B cell (primary cell): ENCODE results near the gene KLF16. TPM values are rescaled to one million over a fixed set of nuclear protein-coding genes. Genes with fewer than 3 reads are reported as not detected.

Experiments
- ATAC-seq: fragments of 200-7000 bp; cut with Tn5 transposase; one replicate; pipeline ENCODE4 v1.10.0; 2021; ENCODE audit warnings: low read depth, mild to moderate bottlenecking, moderate number of reproducible peaks, moderate library complexity
- CTCF ChIA-PET: fragments of 350-600 bp; sonication (Branson Sonifier 250); formaldehyde crosslinking; loops from one replicate; lab custom pipeline; 2021; ENCODE audit warnings: antibody characterized with exemption, inconsistent platforms; lab: Charles Lee
- POLR2A ChIA-PET: fragments of 350-600 bp; sonication (Branson Sonifier 250); formaldehyde crosslinking; loops from one replicate; lab custom pipeline; 2021; ENCODE audit warnings: antibody characterized with exemption; lab: Charles Lee
- DNase-seq: peaks from one replicate; pipeline ENCODE4 v3.0.0; 2013
- H2AFZ ChIP-seq: 2 replicates; pipeline ENCODE4 v1.6.1; 2012; ENCODE audit warnings: mild to moderate bottlenecking, low read depth, low read length; ENCODE audit not compliant: insufficient read depth, poor library complexity, severe bottlenecking
- H3K27ac ChIP-seq, 2 donors: 1 replicate in 1 of 2; 2 replicates in 1 of 2; pipeline ENCODE4 v1.5.1; 2012 to 2013; ENCODE audit warnings: low read length in 2 of 2, mild to moderate bottlenecking in 2 of 2, moderate library complexity in 1 of 2
- H3K27me3 ChIP-seq, 4 experiments: fragments of 200-600 bp in 1 of 4; sonication (generic) in 1 of 4; replicated peaks in 1 of 4; 1 replicate in 2 of 4; 2 replicates in 2 of 4; pipeline versions ENCODE4 v1.6.1 to v1.7.0; 2013 to 2016; ENCODE audit warnings: low read length in 3 of 4, mild to moderate bottlenecking in 2 of 4, mixed read lengths in 1 of 4, moderate library complexity in 1 of 4; ENCODE audit not compliant: insufficient read depth in 4 of 4, control insufficient read depth in 3 of 4; ENCODE audit errors: control extremely low read depth in 1 of 4
- H3K36me3 ChIP-seq, 2 experiments: replicated peaks in 1 of 2; 1 replicate in 1 of 2; 2 replicates in 1 of 2; pipeline versions ENCODE4 v1.6.1 to v1.7.1; 2013; ENCODE audit warnings: low read length in 1 of 2; ENCODE audit not compliant: insufficient read depth in 2 of 2, control insufficient read depth in 1 of 2; ENCODE audit errors: control extremely low read depth in 1 of 2, extremely low read depth in 1 of 2
- H3K4me1 ChIP-seq, 2 donors: fragments of 200-600 bp in 1 of 2; sonication (generic) in 1 of 2; 1 replicate in 1 of 2; 2 replicates in 1 of 2; pipeline versions ENCODE4 v1.5.1 to v1.6.1; 2013 to 2017; ENCODE audit warnings: low read length in 2 of 2; ENCODE audit not compliant: control insufficient read depth in 2 of 2, insufficient read depth in 2 of 2
- H3K4me2 ChIP-seq: replicated peaks from 2 replicates; pipeline ENCODE3; 2012; ENCODE audit warnings: mild to moderate bottlenecking, low read depth, low read length; ENCODE audit not compliant: poor library complexity, severe bottlenecking
- H3K4me3 ChIP-seq, 5 experiments: fragments of 200-600 bp in 1 of 5; sonication (generic) in 1 of 5; 1 replicate in 3 of 5; 2 replicates in 2 of 5; pipeline versions ENCODE4 v1.5.1 to v1.7.0; 2011 to 2016; ENCODE audit warnings: low read length in 4 of 5, mild to moderate bottlenecking in 4 of 5, low read depth in 2 of 5, control low read depth in 1 of 5, moderate library complexity in 1 of 5; ENCODE audit not compliant: insufficient read depth in 1 of 5; ENCODE audit errors: control extremely low read depth in 1 of 5, extremely low read depth in 1 of 5
- H3K79me2 ChIP-seq: fragments of 200-600 bp; sonication (generic); one replicate; pipeline ENCODE4 v1.6.0; 2016; ENCODE audit warnings: low read length; ENCODE audit not compliant: control insufficient read depth, insufficient read depth
- H3K9ac ChIP-seq: fragments of 200-600 bp; sonication (generic); 2 replicates; pipeline ENCODE4 v1.6.1; 2017; ENCODE audit warnings: mild to moderate bottlenecking, low read length, moderate library complexity
- H3K9me3 ChIP-seq, 3 donors: one replicate each; pipeline versions ENCODE4 v1.6.1 to v1.7.1; 2013; ENCODE audit warnings: low read length in 2 of 3; ENCODE audit not compliant: control insufficient read depth in 2 of 3, insufficient read depth in 1 of 3; ENCODE audit errors: control extremely low read depth in 1 of 3
- H4K20me1 ChIP-seq: 2 replicates; pipeline ENCODE4 v1.6.0; 2012; ENCODE audit warnings: mild to moderate bottlenecking, low read length; ENCODE audit not compliant: insufficient read depth, control insufficient read depth, poor library complexity, severe bottlenecking
- H3K27ac Mint-ChIP-seq: one replicate; pipeline ENCODE4 v1.8.0; 2021; ENCODE audit warnings: mixed read lengths
- H3K27me3 Mint-ChIP-seq: one replicate; pipeline ENCODE4 v1.8.0; 2021; ENCODE audit warnings: mixed read lengths
- H3K4me1 Mint-ChIP-seq: one replicate; pipeline ENCODE4 v1.8.0; 2021; ENCODE audit warnings: mixed read lengths
- H3K4me3 Mint-ChIP-seq: one replicate; pipeline ENCODE4 v1.8.0; 2021; ENCODE audit warnings: mixed read lengths
- H3K9me3 Mint-ChIP-seq: one replicate; pipeline ENCODE4 v1.8.0; 2022; ENCODE audit warnings: mixed read lengths; ENCODE audit not compliant: insufficient read depth
- EZH2 ChIP-seq: IDR thresholded peaks from 2 replicates; pipeline ENCODE4 v1.6.1; 2012; ENCODE audit warnings: borderline replicate concordance, low read depth, mild to moderate bottlenecking, moderate library complexity, low read length; ENCODE audit not compliant: insufficient read depth, poor library complexity, severe bottlenecking
- WGBS: methylation state at CpG from one replicate; pipeline ENCODE4 v1.1.5; 2013; ENCODE audit warnings: missing lambda C conversion rate; ENCODE audit not compliant: insufficient coverage; 5-methylcytosine and 5-hydroxymethylcytosine counted together
- intact Hi-C: fragments of 100-400 bp; cut with micrococcal nuclease; formaldehyde crosslinking; loops from one replicate; pipeline ENCODE4 v1.10.0; 2022
- polyA plus RNA-seq: library from polyadenylated mRNA; depleted of rRNA; stranded (reverse); fragments of >200 nt; gene quantifications from 2 replicates; pipeline ENCODE4 v1.2.3, GENCODE V29; 2012
- total RNA-seq, 2 donors: library from RNA; stranded (reverse); fragments of 120-200 nt in 1 of 2; gene quantifications; 1 replicate in 1 of 2; 2 replicates in 1 of 2; pipeline versions ENCODE4 v1.2.3 to v1.2.4, GENCODE V29; 2013 to 2022
- TF ChIP-seq, protein P1 (sequence below): fragments of 200-600 bp; IDR thresholded peaks from one replicate; pipeline ENCODE4 v1.8.0; 2022; ENCODE audit warnings: antibody characterized with exemption, mild to moderate bottlenecking

Gene KLF16
- total and polyA plus RNA-seq, 2 donors (not counting 1 experiment from before 2014, with no cell fraction given), result 29.7 to 49.0 TPM

DNA sequence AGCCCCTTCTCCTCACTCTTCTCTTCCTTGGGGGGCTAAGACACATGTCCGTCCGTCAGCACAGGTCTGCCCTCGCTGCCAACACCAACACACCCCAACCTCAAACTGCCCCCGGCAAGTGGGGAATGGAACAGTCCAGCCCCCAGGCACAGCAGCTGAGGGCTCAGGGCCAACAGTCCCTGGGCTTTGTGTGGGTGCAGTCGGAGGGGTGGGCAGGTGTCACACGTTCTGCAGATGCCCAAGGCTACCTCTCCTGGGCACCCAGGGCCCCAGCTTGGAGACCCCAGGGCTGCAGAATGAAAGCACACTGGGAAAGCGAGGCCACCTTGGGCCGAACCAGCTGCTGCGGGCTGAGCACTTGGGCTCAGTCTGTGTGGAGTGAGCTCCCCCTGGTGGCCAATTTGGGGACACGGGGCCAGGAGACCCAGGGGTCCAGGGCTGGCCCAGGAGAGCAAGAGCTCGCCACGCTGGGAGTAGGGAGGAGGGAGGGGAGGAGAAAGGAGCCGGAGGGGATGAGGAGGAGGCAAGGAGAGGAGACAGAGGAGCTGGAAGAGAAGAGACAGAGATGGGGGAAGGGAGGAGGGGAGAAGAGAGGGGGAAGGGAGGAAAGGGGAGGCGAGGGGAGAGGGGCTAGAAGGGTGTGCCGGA, 37.3 kb downstream of the KLF16 start:
- Mint-ChIP-seq H3K9me3 (no peaks in the 10 kb centered on the region), H3K4me3 (no peak overlapping the region), H3K27ac (no peak overlapping the region), H3K27me3 (no peaks in the 10 kb centered on the region), H3K4me1 (peaks cover 4% of the 10 kb centered on the region)
- peaks cover 0 to 10% of the 10 kb centered on the region in 2 donors for H3K4me1 ChIP-seq
- H3K9ac ChIP-seq, result no peak overlapping the region
- ATAC-seq (peak; percentile 93), DNase-seq (peak; percentile 84)
- peaks cover 69% of the 10 kb centered on the region for H3K79me2 ChIP-seq
- ChIA-PET CTCF (interaction anchor here (0.7 to 6.1 kb wide), 36 partner anchors 9 to 551 kb away, joined by 3 to 57 read pairs (median 4); partner anchors contain the start of genes ATP8B3, FAM174C and MBD3), POLR2A (interaction anchor here (0.6 to 0.8 kb wide), 7 partner anchors 15 to 1794 kb away, joined by 3 to 9 read pairs (median 6); partner anchors contain the start of gene MBD3)
- peaks cover 90% of the 10 kb centered on the region for H4K20me1 ChIP-seq
- intact Hi-C loops, result loop anchor here (1.0 to 2.0 kb wide), 2 partner anchors 37 to 280 kb away; no protein-coding TSS in a partner anchor
- H2AFZ ChIP-seq, result no peak overlapping the region
- peak overlapping the region; percentile 27 for H3K4me2 ChIP-seq
- no peaks in the 10 kb centered on the region for H3K27me3 ChIP-seq
- no peaks in the 10 kb centered on the region for H3K9me3 ChIP-seq
- no peak for TF ChIP-seq EZH2
- TF ChIP-seq, protein P1, sequence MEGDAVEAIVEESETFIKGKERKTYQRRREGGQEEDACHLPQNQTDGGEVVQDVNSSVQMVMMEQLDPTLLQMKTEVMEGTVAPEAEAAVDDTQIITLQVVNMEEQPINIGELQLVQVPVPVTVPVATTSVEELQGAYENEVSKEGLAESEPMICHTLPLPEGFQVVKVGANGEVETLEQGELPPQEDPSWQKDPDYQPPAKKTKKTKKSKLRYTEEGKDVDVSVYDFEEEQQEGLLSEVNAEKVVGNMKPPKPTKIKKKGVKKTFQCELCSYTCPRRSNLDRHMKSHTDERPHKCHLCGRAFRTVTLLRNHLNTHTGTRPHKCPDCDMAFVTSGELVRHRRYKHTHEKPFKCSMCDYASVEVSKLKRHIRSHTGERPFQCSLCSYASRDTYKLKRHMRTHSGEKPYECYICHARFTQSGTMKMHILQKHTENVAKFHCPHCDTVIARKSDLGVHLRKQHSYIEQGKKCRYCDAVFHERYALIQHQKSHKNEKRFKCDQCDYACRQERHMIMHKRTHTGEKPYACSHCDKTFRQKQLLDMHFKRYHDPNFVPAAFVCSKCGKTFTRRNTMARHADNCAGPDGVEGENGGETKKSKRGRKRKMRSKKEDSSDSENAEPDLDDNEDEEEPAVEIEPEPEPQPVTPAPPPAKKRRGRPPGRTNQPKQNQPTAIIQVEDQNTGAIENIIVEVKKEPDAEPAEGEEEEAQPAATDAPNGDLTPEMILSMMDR, result peak; percentile 80
- no peak overlapping the region for H3K4me3 ChIP-seq
- H3K36me3 ChIP-seq, result peaks cover 0 to 64% of the 10 kb centered on the region in 2 experiments
- no peak overlapping the region for H3K27ac ChIP-seq
- WGBS, result 55% methylated on average over 14 of the region's 15 CpGs

DNA sequence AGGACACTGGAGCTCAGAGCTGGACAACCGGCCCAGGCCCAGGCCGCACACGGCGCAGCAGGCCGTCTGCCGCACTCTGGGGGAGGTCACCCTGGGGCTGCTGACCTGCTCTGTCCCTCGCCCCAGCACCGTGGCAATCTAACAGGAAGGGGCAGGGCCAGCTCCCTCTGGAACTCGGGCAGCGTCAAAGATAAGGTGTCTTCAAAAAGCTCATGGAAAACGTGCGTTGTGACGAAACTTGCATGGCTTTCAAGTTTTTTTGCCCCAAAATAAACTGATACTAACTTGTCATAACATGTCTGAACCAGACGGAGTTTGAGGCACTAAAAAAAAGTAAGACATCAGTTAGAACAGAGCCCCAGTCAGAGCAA, 39.1 kb downstream of the KLF16 start:
- no peak overlapping the region for H3K27ac Mint-ChIP-seq
- peaks cover 4% of the 10 kb centered on the region for H3K4me1 Mint-ChIP-seq
- 93% methylated on average over 13 of the region's 14 CpGs for WGBS
- Histone ChIP-seq H3K27ac (no peak overlapping the region), H3K4me2 (no peak overlapping the region), H3K4me1 (peaks cover 0 to 10% of the 10 kb centered on the region in 2 donors), H3K27me3 (no peaks in the 10 kb centered on the region), H4K20me1 (peaks cover 83% of the 10 kb centered on the region), H3K4me3 (no peak overlapping the region), H3K9me3 (no peaks in the 10 kb centered on the region), H2AFZ (no peak overlapping the region), H3K79me2 (peaks cover 61% of the 10 kb centered on the region), H3K9ac (no peak overlapping the region), H3K36me3 (peaks cover 0 to 65% of the 10 kb centered on the region in 2 experiments)
- TF ChIP-seq, protein P1, result no peak
- TF ChIP-seq EZH2, result no peak
- no peaks in the 10 kb centered on the region for H3K9me3 Mint-ChIP-seq
- CTCF ChIA-PET, result interaction anchor here (6.1 kb wide), 1 partner anchor 14 kb away, joined by 57 read pairs; no protein-coding TSS in a partner anchor
- POLR2A ChIA-PET, result interaction anchor here (0.5 kb wide), 1 partner anchor 185 kb away, joined by 5 read pairs; no protein-coding TSS in a partner anchor
- DNase-seq, result no peak
- no peak overlapping the region for H3K4me3 Mint-ChIP-seq
- no peak for ATAC-seq
- intact Hi-C loops, result no loop called here
- H3K27me3 Mint-ChIP-seq, result no peaks in the 10 kb centered on the region
